Measurements from ENCODE around the gene DACT2. TPM values are rescaled to one million over a fixed set of nuclear protein-coding genes. Genes with fewer than 3 reads are reported as not detected.
A peak's percentile ranks its signal among the peaks of the same experiment; 100 is the strongest.

Gene DACT2
- total RNA-seq, 1 experiment from 2014 or later: not detected

GRCh38 chr6:168355716-168356522 lies 36.3 kb upstream of the DACT2 start:
- in situ Hi-C loops (cut with HindIII; ENCODE audit: low pct_unique_long_range_greater_than_20kb, low sequenced_read_pairs): no loop called here
- DNase-seq (ENCODE audit: low read depth): peak; percentile 59

DNA sequence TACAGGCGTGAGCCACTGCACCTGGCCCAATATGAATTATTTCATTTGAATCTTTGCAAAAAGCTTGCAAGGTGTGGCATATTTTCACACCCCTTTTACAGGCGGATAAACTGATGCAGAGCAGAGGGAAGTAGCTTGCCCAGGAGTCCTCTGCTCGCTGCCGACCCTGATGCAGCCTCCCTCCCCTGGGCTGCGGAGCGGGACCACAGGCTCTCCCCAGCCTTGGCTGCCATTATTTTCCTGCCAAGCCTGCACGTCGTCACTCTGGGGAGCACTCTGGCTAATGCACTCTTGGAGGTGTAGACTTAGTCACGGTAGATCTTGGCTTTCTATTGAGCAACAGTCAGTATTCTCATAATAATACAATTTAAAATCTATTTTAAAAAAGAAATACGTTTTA lies 34.8 kb upstream of the DACT2 start:
- in situ Hi-C loops (cut with HindIII; ENCODE audit: low pct_unique_long_range_greater_than_20kb, low sequenced_read_pairs): no loop called here
- DNase-seq (ENCODE audit: low read depth): no peak

GRCh38 chr6:168353041-168353440 lies 33.5 kb upstream of the DACT2 start:
- in situ Hi-C loops (cut with HindIII; ENCODE audit: low pct_unique_long_range_greater_than_20kb, low sequenced_read_pairs): no loop called here
- no peak for DNase-seq (ENCODE audit: low read depth)

GRCh38 chr6:168352096-168352495 lies 32.5 kb upstream of the DACT2 start:
- DNase-seq (ENCODE audit: low read depth): no peak
- in situ Hi-C loops (cut with HindIII; ENCODE audit: low pct_unique_long_range_greater_than_20kb, low sequenced_read_pairs): no loop called here

DNA sequence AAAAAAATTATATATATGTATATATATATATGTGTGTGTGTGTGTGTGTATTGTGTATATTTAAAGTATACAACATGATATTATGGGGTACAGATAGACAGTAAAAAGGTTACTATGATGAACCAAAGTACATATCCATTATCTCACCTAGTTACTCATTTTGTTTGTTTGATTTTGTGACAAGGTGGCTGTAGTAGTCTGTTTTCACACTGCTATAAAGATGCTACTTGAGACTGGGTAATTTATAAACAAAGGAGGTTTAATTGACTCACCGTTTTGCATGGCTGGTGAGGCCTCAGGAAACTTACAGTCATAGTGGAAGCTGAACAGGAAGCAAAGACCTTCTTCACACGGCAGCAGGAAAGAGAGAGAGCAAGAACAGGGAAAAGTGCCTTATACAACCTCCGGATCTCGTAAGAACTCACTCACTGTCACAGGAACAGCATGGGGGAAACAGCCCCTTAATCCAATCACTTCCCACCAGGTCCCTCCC lies 30.2 kb upstream of the DACT2 start:
- no peak for DNase-seq (ENCODE audit: low read depth)
- in situ Hi-C loops (cut with HindIII; ENCODE audit: low pct_unique_long_range_greater_than_20kb, low sequenced_read_pairs): no loop called here

DNA sequence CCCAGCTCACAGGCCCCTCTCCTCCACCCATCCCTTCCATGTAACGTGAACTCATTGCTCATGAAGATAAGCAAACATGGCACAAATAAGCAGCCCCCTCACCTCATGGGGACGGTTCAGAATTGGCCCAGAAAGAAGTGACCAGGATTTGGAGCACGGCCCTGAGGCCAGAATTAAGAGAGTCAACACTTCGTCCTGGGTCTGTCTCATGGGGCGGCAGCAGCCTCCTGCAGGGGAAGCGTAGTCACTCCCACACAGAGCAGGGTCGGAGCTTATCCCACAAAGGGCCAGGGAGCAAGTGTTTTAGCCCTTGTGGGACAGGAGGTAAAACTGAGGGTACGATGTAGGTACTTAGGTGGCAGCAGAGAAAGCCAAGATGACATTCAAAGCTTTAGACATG lies 28.6 kb upstream of the DACT2 start:
- DNase-seq (ENCODE audit: low read depth): no peak
- in situ Hi-C loops (cut with HindIII; ENCODE audit: low pct_unique_long_range_greater_than_20kb, low sequenced_read_pairs): no loop called here

DNA sequence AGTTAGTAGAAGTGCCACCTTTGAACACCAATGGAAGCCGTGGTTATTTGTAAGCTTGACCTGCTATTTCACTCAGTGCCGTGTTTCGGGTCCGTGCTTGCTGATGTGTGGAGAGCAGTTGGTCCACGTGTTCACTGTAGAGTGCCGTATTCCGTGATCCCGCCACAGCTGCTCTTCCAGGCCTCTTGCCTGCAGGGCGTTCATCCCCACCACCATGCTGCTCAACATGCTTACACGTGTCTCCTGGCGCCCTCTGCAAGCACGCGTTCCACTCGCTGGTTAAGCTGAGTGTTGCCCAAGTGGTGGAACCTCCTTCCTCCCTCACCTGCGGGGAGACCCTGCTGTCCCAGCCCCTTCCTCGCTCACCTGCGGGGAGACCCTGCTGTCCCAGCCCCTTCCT lies 28.0 kb upstream of the DACT2 start:
- DNase-seq (ENCODE audit: low read depth): no peak
- in situ Hi-C loops (cut with HindIII; ENCODE audit: low pct_unique_long_range_greater_than_20kb, low sequenced_read_pairs): no loop called here

GRCh38 chr6:168347053-168347452 lies 27.5 kb upstream of the DACT2 start:
- no peak for DNase-seq (ENCODE audit: low read depth)
- in situ Hi-C loops (cut with HindIII; ENCODE audit: low pct_unique_long_range_greater_than_20kb, low sequenced_read_pairs): no loop called here

DNA sequence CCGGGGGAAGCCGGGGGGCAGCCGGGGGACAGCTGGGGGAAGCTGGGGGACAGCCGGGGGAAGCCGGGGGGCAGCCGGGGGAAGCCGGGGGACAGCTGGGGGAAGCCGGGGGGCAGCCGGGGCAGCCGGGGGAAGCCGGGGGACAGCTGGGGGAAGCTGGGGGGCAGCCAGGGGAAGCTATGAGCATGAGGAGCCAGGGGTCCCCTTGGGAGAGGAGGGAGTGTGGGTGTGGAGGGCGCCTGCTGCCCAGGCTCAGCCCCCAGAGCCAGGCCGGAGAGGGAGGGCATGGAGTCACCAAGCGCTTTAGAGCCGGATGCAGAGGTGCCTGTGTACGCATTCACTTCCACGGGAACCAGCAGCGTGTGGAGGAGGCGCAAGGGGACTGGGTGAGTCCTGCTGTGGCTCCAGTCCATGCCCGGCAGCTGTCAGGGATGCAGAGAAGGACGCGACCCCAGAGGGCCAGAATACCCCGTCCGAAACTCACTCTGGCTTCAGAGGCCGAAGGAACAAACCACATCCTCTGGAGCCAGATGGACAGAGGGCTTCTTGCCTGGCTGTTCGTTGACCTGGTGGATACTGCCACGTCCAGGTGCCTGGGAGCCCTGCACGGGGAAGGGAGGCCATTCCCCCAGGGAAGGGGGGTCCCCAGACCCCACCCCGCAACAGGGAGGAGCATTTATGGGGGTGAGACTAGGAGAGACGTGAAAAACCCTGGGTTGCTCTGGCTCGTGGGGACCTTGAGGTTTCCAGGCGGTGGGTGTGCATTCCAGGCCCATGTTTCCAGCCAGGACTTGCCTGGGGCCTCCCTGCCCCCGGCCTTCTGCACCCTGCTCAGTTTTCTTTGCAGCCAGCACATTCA lies 26.5 kb upstream of the DACT2 start:
- DNase-seq (ENCODE audit: low read depth): no peak
- in situ Hi-C loops (cut with HindIII; ENCODE audit: low pct_unique_long_range_greater_than_20kb, low sequenced_read_pairs): no loop called here

- in situ Hi-C loops (cut with HindIII; ENCODE audit: low pct_unique_long_range_greater_than_20kb, low sequenced_read_pairs): no loop called here
- DNase-seq (ENCODE audit: low read depth): no peak
Measured at GRCh38 chr6:168345266-168345665, 25.7 kb upstream of the DACT2 start.

DNA sequence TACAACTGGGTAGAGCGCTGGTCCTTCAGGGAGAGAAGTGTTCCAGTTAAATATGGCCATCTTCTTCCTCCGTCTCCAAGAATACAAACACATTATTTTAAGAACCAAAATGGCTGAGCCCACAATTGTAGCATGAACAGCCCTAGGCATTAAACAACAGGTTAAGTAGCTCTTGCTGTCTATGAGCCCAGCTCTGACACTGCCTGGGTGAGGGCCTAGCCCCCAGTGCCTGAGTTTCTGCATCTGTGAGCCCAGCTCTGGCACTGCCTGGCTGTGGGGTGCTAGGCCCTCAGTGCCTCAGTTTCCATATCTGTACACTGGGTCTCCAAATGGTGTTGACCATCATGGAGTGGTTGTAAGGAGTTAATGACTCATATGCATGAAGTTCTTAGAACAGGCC lies 24.8 kb upstream of the DACT2 start:
- DNase-seq (ENCODE audit: low read depth): no peak
- in situ Hi-C loops (cut with HindIII; ENCODE audit: low pct_unique_long_range_greater_than_20kb, low sequenced_read_pairs): no loop called here

- DNase-seq (ENCODE audit: low read depth): no peak
- in situ Hi-C loops (cut with HindIII; ENCODE audit: low pct_unique_long_range_greater_than_20kb, low sequenced_read_pairs): no loop called here
Measured at GRCh38 chr6:168343239-168344150, 23.9 kb upstream of the DACT2 start.

DNA sequence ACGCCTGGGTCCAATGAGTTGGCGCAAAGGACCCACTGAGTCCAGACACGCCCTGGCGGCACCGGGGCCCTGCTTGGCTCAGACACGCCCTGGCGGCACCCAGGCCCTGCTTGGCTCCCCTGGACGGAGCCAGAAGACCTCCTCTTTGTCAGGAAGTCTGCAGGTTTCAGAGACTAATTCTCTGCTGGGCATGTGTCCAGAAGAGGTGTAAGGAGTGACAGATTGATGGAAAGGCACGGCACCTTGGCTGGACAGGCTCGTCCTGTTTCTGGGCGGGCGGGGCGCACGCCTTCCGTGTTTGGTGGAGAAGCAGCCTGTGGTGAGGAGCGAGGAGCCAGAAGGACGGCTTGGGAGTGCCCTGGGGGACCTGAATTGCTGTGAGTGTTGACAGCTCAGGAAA lies 23.1 kb upstream of the DACT2 start:
- DNase-seq (ENCODE audit: low read depth): no peak
- in situ Hi-C loops (cut with HindIII; ENCODE audit: low pct_unique_long_range_greater_than_20kb, low sequenced_read_pairs): no loop called here

DNA sequence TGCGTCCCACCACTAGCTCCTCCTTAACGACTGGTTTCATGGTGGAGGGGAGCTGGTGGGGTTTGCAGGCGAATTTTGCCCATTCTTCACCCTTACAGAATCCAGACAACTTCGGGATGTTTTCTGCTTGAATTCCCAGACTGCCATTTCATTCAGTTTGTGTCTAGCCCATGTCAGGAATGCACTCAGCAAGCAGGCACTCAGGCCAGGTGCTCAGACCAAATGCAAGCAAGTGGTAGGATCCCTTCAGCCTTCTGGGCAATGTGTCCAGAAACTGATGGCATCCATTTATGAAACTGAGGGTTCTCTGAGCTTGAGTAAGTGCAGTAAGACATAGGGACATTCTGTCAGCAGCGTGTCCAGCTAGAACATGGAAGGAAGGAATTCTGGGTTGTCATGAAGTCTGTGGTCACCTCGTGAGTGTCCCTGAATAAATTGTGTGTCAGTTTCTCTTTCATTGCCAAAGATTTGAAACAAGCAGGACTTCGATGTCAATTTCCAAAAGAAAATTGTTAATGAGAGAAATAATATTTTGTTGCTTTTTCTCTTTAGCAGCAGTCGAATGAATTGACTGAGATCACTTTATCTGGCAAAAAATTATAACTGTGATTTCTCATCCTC lies 21.8 kb upstream of the DACT2 start:
- DNase-seq (ENCODE audit: low read depth): no peak
- in situ Hi-C loops (cut with HindIII; ENCODE audit: low pct_unique_long_range_greater_than_20kb, low sequenced_read_pairs): no loop called here

- in situ Hi-C loops (cut with HindIII; ENCODE audit: low pct_unique_long_range_greater_than_20kb, low sequenced_read_pairs): no loop called here
- no peak for DNase-seq (ENCODE audit: low read depth)
Measured at GRCh38 chr6:168340819-168341218, 21.2 kb upstream of the DACT2 start.

DNA sequence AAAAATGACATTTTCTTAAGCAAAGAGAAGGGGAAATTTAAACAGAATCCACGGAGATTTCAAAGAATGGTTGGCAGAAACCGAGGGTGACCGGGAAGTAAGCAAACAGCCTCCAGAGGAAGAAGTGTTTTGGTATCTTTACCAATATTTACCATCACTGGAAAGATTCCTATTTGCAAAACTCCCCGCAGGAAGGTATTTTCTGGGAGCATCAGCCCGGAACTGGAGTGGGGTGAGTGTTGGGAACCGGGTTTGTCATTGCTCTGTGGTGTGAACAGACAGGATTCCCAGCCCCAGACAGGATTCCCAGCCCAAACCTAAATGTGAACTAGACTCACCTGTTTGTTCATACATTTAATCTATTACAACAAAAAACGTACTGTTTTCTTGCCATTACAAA lies 19.2 kb upstream of the DACT2 start:
- DNase-seq (ENCODE audit: low read depth): no peak
- in situ Hi-C loops (cut with HindIII; ENCODE audit: low pct_unique_long_range_greater_than_20kb, low sequenced_read_pairs): no loop called here

- in situ Hi-C loops (cut with HindIII; ENCODE audit: low pct_unique_long_range_greater_than_20kb, low sequenced_read_pairs): no loop called here
- no peak for DNase-seq (ENCODE audit: low read depth)
Measured at GRCh38 chr6:168336967-168337366, 17.4 kb upstream of the DACT2 start.

- no peak for DNase-seq (ENCODE audit: low read depth)
- in situ Hi-C loops (cut with HindIII; ENCODE audit: low pct_unique_long_range_greater_than_20kb, low sequenced_read_pairs): no loop called here
Measured at GRCh38 chr6:168333989-168334388, 14.4 kb upstream of the DACT2 start.

Measured in Caki2 (cell line).